Vagina (tissue), 2 donors: ENCODE results near the gene MATCAP1.

Source experiments
- POLR2A ChIP-seq, 2 donors: fragments of 450-650 bp; IDR thresholded peaks; one replicate each; pipeline ENCODE4 v1.6.1; 2017; ENCODE audit warnings: antibody characterized with exemption in 2 of 2, mild to moderate bottlenecking in 2 of 2, moderate library complexity in 2 of 2
- POLR2AphosphoS5 ChIP-seq, 2 donors: sonication (generic); formaldehyde crosslinking; IDR thresholded peaks; one replicate each; pipeline ENCODE4 v1.9.0; 2017; ENCODE audit warnings: antibody characterized with exemption in 2 of 2, mild to moderate bottlenecking in 2 of 2, low read depth in 1 of 2; ENCODE audit not compliant: insufficient read depth in 1 of 2
- TF ChIP-seq, protein P1 (sequence below), 3 experiments: fragments of 450-650 bp in 2 of 3; fragments of 200-600 bp in 1 of 3; sonication (generic) in 1 of 3; IDR thresholded peaks; one replicate each; pipeline ENCODE4 v1.5.1; 2017 to 2019; ENCODE audit warnings: antibody characterized with exemption in 3 of 3, mild to moderate bottlenecking in 2 of 3, moderate library complexity in 2 of 3

DNA sequence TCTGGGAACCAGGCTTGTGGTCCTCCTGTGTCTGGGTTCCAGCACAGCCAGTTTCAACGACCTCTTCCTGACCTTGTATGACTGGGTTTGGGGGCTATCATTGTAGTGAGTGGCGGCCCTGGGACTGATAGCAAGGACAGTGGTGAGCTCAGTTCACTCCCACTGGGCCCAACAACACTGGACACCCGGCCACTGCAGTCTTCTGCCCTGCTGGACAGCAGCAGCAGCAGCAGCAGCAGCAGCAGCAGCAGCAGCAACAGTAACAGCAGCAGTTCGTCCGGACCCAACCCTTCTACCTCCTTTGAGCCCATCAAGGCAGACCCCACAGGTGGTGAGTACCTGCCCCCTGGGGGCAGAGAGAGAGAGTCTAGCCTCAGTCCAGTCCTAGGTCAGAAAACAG, 11.9 kb upstream of the MATCAP1 start:
- TF ChIP-seq POLR2A (IDR thresholded peaks at IDR 0.05) (no peak), POLR2AphosphoS5 (IDR thresholded peaks at IDR 0.05; ENCODE audit: insufficient read depth in 1 of 2, low read depth in 1 of 2) (no peak)
- TF ChIP-seq, protein P1, sequence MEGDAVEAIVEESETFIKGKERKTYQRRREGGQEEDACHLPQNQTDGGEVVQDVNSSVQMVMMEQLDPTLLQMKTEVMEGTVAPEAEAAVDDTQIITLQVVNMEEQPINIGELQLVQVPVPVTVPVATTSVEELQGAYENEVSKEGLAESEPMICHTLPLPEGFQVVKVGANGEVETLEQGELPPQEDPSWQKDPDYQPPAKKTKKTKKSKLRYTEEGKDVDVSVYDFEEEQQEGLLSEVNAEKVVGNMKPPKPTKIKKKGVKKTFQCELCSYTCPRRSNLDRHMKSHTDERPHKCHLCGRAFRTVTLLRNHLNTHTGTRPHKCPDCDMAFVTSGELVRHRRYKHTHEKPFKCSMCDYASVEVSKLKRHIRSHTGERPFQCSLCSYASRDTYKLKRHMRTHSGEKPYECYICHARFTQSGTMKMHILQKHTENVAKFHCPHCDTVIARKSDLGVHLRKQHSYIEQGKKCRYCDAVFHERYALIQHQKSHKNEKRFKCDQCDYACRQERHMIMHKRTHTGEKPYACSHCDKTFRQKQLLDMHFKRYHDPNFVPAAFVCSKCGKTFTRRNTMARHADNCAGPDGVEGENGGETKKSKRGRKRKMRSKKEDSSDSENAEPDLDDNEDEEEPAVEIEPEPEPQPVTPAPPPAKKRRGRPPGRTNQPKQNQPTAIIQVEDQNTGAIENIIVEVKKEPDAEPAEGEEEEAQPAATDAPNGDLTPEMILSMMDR (IDR thresholded peaks at IDR 0.05): no peak
